GM12872 (cell line): ENCODE results near the gene SPINK4.

Experiments
- TF ChIP-seq, protein P1 (sequence below): IDR thresholded peaks from 3 replicates; pipeline ENCODE4 v1.5.1; 2011; ENCODE audit warnings: low read depth, mild to moderate bottlenecking, low read length, moderate library complexity; ENCODE audit not compliant: insufficient read depth

Gene SPINK4

DNA sequence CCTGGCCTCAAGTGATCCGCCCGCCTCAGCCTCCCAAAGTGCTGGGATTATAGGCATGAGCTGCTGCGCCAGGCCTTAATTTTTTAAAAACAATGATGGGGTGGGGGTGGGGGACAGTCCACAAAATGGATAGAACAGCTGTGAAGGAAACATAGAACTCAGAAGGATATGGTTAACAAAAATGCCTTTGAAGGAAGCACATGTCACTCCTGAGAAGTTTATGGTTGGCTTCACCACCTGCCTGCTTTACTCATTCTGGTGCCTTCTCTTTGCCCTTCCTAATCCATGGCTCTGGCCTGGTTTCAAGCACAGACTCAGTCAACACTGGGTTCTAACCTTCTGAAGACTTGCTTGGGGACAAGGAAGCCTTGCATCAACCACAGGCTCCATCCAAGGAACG lies 14.2 kb downstream of the SPINK4 start:
- TF ChIP-seq, protein P1, sequence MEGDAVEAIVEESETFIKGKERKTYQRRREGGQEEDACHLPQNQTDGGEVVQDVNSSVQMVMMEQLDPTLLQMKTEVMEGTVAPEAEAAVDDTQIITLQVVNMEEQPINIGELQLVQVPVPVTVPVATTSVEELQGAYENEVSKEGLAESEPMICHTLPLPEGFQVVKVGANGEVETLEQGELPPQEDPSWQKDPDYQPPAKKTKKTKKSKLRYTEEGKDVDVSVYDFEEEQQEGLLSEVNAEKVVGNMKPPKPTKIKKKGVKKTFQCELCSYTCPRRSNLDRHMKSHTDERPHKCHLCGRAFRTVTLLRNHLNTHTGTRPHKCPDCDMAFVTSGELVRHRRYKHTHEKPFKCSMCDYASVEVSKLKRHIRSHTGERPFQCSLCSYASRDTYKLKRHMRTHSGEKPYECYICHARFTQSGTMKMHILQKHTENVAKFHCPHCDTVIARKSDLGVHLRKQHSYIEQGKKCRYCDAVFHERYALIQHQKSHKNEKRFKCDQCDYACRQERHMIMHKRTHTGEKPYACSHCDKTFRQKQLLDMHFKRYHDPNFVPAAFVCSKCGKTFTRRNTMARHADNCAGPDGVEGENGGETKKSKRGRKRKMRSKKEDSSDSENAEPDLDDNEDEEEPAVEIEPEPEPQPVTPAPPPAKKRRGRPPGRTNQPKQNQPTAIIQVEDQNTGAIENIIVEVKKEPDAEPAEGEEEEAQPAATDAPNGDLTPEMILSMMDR, result no peak

DNA sequence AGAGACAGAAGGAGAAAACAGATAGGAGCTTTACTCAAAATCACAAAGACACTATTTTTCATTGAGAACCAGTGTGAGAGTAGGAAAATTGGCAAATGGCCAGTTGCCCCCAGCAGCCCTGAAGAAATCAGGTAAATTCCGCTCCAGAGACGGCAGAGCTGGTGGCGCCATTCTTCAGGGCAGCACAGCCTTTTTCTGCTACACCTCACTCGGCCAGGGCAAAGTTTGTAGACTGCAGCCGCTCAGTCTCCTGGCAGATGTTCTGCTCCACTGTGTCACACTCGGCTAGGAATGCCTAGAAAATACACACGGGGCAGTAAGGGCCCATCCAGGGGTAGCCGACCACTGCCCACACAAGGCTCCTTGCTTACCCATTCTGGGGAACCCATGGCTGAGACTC lies 15.0 kb downstream of the SPINK4 start:
- TF ChIP-seq, protein P1, result no peak

DNA sequence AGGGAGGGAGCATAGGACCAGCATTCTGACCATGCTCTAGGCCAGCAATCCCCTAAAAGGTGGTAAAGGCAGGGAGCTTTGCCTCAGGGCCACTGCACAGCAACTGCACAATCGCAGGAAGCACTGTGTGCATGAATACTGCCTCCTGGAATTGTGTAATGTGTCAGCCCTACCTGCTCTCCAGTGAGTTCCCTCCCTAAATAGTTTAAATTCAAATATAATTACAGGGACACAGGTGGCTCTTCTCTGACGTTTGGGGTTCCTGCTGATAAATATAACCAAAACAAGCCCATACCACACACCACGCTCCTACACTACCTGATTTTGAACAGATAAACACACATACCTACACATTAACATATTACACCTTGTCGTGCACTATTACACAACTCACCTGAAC lies 15.5 kb downstream of the SPINK4 start:
- TF ChIP-seq, protein P1, result no peak

DNA sequence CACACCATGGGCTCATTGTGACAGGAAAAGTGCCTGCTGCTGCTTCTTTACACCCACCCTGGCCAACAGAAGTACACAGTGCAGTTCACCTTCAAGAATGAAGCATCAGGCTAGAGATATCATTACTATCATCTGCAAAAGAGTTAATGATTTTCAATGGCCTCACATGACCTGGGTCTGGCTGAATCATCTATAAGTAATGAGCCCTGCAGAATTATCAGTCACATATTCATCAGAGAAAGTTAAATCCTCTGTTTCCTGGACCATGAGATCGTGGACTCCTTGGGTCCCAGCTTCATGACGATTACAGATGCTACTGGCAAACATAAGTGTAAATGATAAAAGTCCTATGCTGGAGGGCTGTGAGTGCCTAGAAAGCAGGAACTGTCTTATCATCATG lies 16.3 kb downstream of the SPINK4 start:
- TF ChIP-seq, protein P1, result no peak

DNA sequence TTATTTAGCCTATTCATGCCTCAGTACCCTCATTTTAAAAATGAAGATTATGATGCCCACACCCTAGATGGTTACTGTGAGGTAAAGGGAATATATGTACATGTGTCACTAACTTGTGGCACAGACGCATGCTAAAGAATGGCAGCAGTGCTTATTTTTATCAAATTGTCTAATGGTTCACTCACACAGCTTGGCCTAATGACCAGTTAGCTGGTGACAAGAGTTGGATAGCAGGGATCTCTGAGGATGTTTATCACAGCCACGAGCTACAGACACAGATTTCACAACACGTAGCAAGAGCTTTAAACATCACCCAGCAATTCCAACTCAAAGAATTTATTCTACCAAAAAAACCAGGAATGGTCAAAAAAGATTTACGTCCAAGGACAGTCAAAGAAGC lies 17.3 kb downstream of the SPINK4 start:
- TF ChIP-seq, protein P1, result no peak

DNA sequence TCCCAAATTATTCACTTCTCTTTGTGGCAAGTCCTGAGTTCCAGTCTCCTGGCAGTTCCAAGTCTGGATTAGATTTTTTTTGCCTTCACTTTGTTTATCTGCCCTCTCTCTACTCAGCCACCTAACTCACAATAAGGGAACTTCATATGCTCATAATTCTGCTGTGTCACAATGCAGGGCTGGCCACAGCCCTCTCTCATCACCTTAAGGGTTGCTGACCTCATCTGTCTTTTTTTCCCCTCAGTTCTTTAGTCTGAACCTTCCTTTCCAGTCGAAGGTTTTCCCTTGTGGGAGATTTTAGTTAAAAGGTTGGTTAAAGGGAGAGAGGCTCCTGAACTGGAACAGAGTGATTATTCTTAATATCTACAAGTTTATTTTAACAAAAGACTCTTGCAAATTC lies 20.4 kb downstream of the SPINK4 start:
- TF ChIP-seq, protein P1, result no peak

DNA sequence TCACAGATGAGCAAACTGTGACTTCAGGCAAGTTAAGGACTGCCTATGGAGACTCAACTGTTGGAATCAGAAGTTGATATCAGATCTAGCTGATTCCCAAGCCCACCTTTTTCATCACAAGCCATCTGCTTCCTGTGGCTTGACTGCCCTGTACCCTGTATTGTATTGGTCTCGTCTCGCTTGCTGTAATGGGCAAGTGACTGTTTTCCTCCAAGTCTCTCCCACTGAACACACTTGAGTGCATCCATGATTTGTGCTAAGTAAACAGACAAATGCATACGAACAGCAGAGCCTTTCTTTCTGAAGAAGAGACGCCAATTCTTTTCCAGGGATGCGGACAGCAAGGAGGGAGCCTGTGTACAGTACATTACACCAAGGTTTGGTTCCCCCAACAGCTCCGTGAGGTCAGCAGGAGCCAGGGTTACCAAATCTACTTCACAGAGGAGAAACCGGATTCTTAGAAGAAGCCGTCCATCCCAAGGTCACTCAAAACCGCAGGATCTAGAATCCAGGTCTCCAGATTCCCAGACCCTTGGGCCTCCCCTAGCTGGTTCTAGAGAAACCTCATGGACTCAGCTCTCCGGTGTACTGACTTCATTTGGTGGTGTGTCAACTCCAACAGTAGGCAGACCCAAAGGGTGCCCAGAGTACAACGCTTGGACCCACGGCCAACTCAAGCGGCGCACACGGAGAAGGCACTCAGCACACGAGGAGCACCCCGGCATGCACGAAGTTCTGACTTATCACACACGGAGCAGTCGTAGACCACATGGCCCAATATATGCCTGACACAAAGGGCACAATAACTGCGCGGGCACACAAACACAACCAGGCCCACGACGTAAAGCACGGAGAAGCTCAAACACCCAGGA lies 23.4 kb downstream of the SPINK4 start:
- TF ChIP-seq, protein P1, result no peak
